Fibroblast of lung (primary cell): ENCODE data around the gene FGF3. TPM values are rescaled to one million over a fixed set of nuclear protein-coding genes. Genes with fewer than 3 reads are reported as not detected.

Experiments
- DNase-seq, 2 donors: peaks; one replicate each; pipeline versions ENCODE4 v3.0.0 to v3.0.0-alpha.2; 2010; ENCODE audit warnings: low read depth in 2 of 2
- H2AFZ ChIP-seq: 2 replicates; pipeline ENCODE4 v1.5.1; 2012; ENCODE audit warnings: low read length, control low read depth, inconsistent platforms
- H3K27ac ChIP-seq: 2 replicates; pipeline ENCODE4 v1.5.1; 2011; ENCODE audit warnings: low read length, control low read depth; ENCODE audit not compliant: insufficient read depth
- H3K27me3 ChIP-seq: 2 replicates; pipeline ENCODE4 v1.5.1; 2011; ENCODE audit warnings: mild to moderate bottlenecking, low read length; ENCODE audit not compliant: control insufficient read depth, insufficient read depth
- H3K36me3 ChIP-seq: 2 replicates; pipeline ENCODE4 v1.5.1; 2011; ENCODE audit warnings: low read length; ENCODE audit not compliant: control insufficient read depth, insufficient read depth
- H3K4me1 ChIP-seq: 2 replicates; pipeline ENCODE4 v1.5.1; 2011; ENCODE audit warnings: low read length; ENCODE audit not compliant: control insufficient read depth, insufficient read depth; ENCODE audit errors: extremely low read depth
- H3K4me2 ChIP-seq: 2 replicates; pipeline ENCODE4 v1.5.1; 2011; ENCODE audit warnings: low read length, control low read depth; ENCODE audit not compliant: insufficient read depth; ENCODE audit errors: extremely low read depth
- H3K4me3 ChIP-seq, 4 experiments: fragments of 200-600 bp in 1 of 4; sonication (generic) in 1 of 4; replicated peaks in 1 of 4; 2 replicates each; pipeline ENCODE4 v1.5.1; 2011 to 2016; ENCODE audit warnings: low read length in 4 of 4, low read depth in 3 of 4, mild to moderate bottlenecking in 3 of 4, control low read depth in 2 of 4, inconsistent platforms in 1 of 4, mixed read lengths in 1 of 4; ENCODE audit not compliant: insufficient read depth in 1 of 4; ENCODE audit errors: control extremely low read depth in 1 of 4
- H3K79me2 ChIP-seq: 2 replicates; pipeline ENCODE4 v1.5.1; 2012; ENCODE audit warnings: mild to moderate bottlenecking, low read length, inconsistent platforms; ENCODE audit not compliant: control insufficient read depth, insufficient read depth
- H3K9ac ChIP-seq: 2 replicates; pipeline ENCODE4 v1.5.1; 2011; ENCODE audit warnings: mild to moderate bottlenecking, low read length, control low read depth; ENCODE audit not compliant: insufficient read depth
- H3K9me3 ChIP-seq: 2 replicates; pipeline ENCODE4 v1.5.1; 2012; ENCODE audit warnings: low read depth, low read length; ENCODE audit not compliant: control insufficient read depth, insufficient read depth
- H4K20me1 ChIP-seq: 2 replicates; pipeline ENCODE4 v1.5.1; 2011; ENCODE audit warnings: low read length; ENCODE audit not compliant: control insufficient read depth, insufficient read depth; ENCODE audit errors: extremely low read depth
- CTCF ChIP-seq, 2 donors: IDR thresholded peaks in 1 of 2; conservative IDR thresholded peaks in 1 of 2; 1 replicate in 1 of 2; 2 replicates in 1 of 2; pipeline ENCODE4 v1.5.1; 2011 to 2012; ENCODE audit warnings: low read length in 2 of 2, control low read depth in 1 of 2, inconsistent platforms in 1 of 2, low read depth in 1 of 2, mild to moderate bottlenecking in 1 of 2
- EZH2 ChIP-seq: IDR thresholded peaks from 2 replicates; pipeline ENCODE4 v1.5.1; 2012; ENCODE audit warnings: low read length, control low read depth, mild to moderate bottlenecking; ENCODE audit errors: missing control alignments
- polyA plus RNA-seq, 2 donors: library from polyadenylated mRNA; depleted of rRNA in 1 of 2; stranded (reverse) in 1 of 2; unstranded in 1 of 2; fragments of >200 nt; gene quantifications; 2 replicates each; pipeline ENCODE4 v1.2.1, GENCODE V29; 2011 to 2012; ENCODE audit warnings: missing spikeins in 1 of 2
- total RNA-seq: library from RNA; depleted of rRNA; stranded (reverse); fragments of >200 nt; gene quantifications from 2 replicates; pipeline ENCODE4 v1.2.1, GENCODE V29; 2014

The FGF3 gene
- total and polyA plus RNA-seq, 2 donors (not counting 1 experiment from before 2014, with no cell fraction given): not detected

GRCh38 chr11:69831985-69832384 lies 12.8 kb upstream of the FGF3 start:
- Histone ChIP-seq H3K4me2 (no peak overlapping the region), H3K4me3 (no peak overlapping the region), H3K4me1 (no peaks in the 10 kb centered on the region), H3K9me3 (no peaks in the 10 kb centered on the region), H4K20me1 (no peaks in the 10 kb centered on the region), H3K27me3 (no peaks in the 10 kb centered on the region), H3K36me3 (no peaks in the 10 kb centered on the region), H3K9ac (no peak overlapping the region), H3K79me2 (no peaks in the 10 kb centered on the region), H2AFZ (no peak overlapping the region), H3K27ac (no peak overlapping the region)
- DNase-seq: no peak
- no peak for TF ChIP-seq CTCF (conservative IDR thresholded peaks at IDR 0.05 in 1 of 2, IDR thresholded peaks at IDR 0.05 in 1 of 2; ENCODE audit: low read depth in 1 of 2, low read length in 2 of 2)
- TF ChIP-seq EZH2: no peak

GRCh38 chr11:69830086-69830485 lies 10.9 kb upstream of the FGF3 start:
- DNase-seq: no peak
- Histone ChIP-seq H3K9me3 (no peaks in the 10 kb centered on the region), H4K20me1 (no peaks in the 10 kb centered on the region), H3K79me2 (no peaks in the 10 kb centered on the region), H3K36me3 (no peaks in the 10 kb centered on the region), H3K4me2 (no peak overlapping the region), H3K27me3 (no peaks in the 10 kb centered on the region), H3K4me3 (no peak overlapping the region), H3K27ac (no peak overlapping the region), H2AFZ (no peak overlapping the region), H3K9ac (no peak overlapping the region), H3K4me1 (no peaks in the 10 kb centered on the region)
- TF ChIP-seq CTCF (conservative IDR thresholded peaks at IDR 0.05 in 1 of 2, IDR thresholded peaks at IDR 0.05 in 1 of 2; ENCODE audit: low read depth in 1 of 2, low read length in 2 of 2) (no peak), EZH2 (no peak)

DNA sequence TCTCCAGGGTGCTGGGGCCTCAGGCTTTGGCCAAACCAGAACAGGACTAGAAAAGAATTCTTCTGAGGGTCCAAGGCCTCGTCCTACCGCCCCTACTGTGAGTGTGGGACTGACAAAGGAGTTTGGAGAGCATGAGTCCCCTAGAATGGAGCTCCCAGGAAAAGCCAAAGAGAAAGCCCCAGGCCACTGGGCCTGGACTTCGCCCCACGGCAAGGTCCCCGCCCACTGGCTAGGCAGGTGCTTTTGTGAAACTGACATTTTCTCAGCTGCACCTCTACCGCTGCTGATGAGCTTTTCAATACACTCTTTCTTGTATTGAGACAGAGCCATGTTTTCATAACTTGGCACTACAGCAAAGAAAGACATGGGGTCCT lies 9.7 kb upstream of the FGF3 start:
- DNase-seq: no peak
- Histone ChIP-seq H3K27ac (no peak overlapping the region), H3K27me3 (no peaks in the 10 kb centered on the region)

More for the DNA sequence above, 9.7 kb upstream of the FGF3 start:
- H3K4me3 ChIP-seq: no peak overlapping the region
- H3K4me2 ChIP-seq: no peak overlapping the region
- no peaks in the 10 kb centered on the region for H4K20me1 ChIP-seq
- H3K4me1 ChIP-seq: no peaks in the 10 kb centered on the region
- H3K36me3 ChIP-seq: no peaks in the 10 kb centered on the region
- H3K9me3 ChIP-seq: no peaks in the 10 kb centered on the region
- H2AFZ ChIP-seq: no peak overlapping the region
- H3K79me2 ChIP-seq: no peaks in the 10 kb centered on the region
- H3K9ac ChIP-seq: no peak overlapping the region
- no peak for TF ChIP-seq EZH2
